HEK293 (cell line): ENCODE results near the gene EPN2.

ENCODE experiments used
- CTCF ChIA-PET: fragments of 350-600 bp; formaldehyde crosslinking; extraction: SDS; loops from one replicate; lab custom pipeline; 2021; ENCODE audit warnings: antibody characterized with exemption; lab: Yijun Ruan, JAX
- POLR2A ChIA-PET: fragments of 300-600 bp; formaldehyde crosslinking; extraction: SDS; loops from one replicate; lab custom pipeline; 2020; ENCODE audit warnings: antibody characterized with exemption, inconsistent platforms; lab: Yijun Ruan, JAX
- H3K27ac ChIP-seq: fragments of 200-500 bp; sonication (Bioruptor generic); 2 replicates; pipeline ENCODE4 v1.5.1; 2014; ENCODE audit warnings: low read depth, low read length, control low read depth, inconsistent platforms; ENCODE audit errors: extremely low read depth
- H3K36me3 ChIP-seq, 2 experiments: fragments of 200-500 bp in 1 of 2; sonication (Bioruptor generic) in 1 of 2; 1 replicate in 1 of 2; 2 replicates in 1 of 2; pipeline ENCODE4 v1.5.1; 2014 to 2017; ENCODE audit warnings: inconsistent platforms in 2 of 2, low read length in 2 of 2; ENCODE audit not compliant: control insufficient read depth in 2 of 2, insufficient read depth in 1 of 2
- H3K4me1 ChIP-seq: fragments of 200-500 bp; sonication (Bioruptor generic); 2 replicates; pipeline ENCODE4 v1.5.1; 2014; ENCODE audit warnings: mild to moderate bottlenecking, low read length, inconsistent platforms; ENCODE audit not compliant: control insufficient read depth, insufficient read depth
- H3K4me3 ChIP-seq: 2 replicates; pipeline ENCODE4 v1.5.1; 2011; ENCODE audit warnings: low read depth, mild to moderate bottlenecking, control low read depth, low read length, moderate library complexity
- H3K9me3 ChIP-seq: fragments of 200-500 bp; sonication (Bioruptor generic); 2 replicates; pipeline ENCODE4 v1.5.1; 2014; ENCODE audit warnings: low read depth, low read length, inconsistent platforms; ENCODE audit not compliant: control insufficient read depth, insufficient read depth
- GLI4 ChIP-seq: fragments of 450-650 bp; formaldehyde crosslinking; IDR thresholded peaks from 2 replicates; pipeline ENCODE4 v1.5.1; 2016; ENCODE audit warnings: missing biosample characterization, missing genetic modification characterization
- OSR2 ChIP-seq: fragments of 450-650 bp; formaldehyde crosslinking; IDR thresholded peaks from 2 replicates; pipeline ENCODE4 v1.5.1; 2016; ENCODE audit warnings: missing biosample characterization, missing genetic modification characterization
- ZBTB49 ChIP-seq: fragments of 450-650 bp; formaldehyde crosslinking; IDR thresholded peaks from 2 replicates; pipeline ENCODE4 v1.5.1; 2016; ENCODE audit warnings: missing biosample characterization, missing genetic modification characterization, low read depth
- ZNF18 ChIP-seq: fragments of 450-650 bp; formaldehyde crosslinking; IDR thresholded peaks from 2 replicates; pipeline ENCODE4 v1.5.1; 2016; ENCODE audit warnings: missing biosample characterization, missing genetic modification characterization
- ZNF221 ChIP-seq: fragments of 450-650 bp; formaldehyde crosslinking; IDR thresholded peaks from 2 replicates; pipeline ENCODE4 v1.5.1; 2017; ENCODE audit warnings: missing biosample characterization, missing genetic modification characterization, borderline replicate concordance
- ZNF239 ChIP-seq: fragments of 450-650 bp; formaldehyde crosslinking; IDR thresholded peaks from 2 replicates; pipeline ENCODE4 v1.5.1; 2016; ENCODE audit warnings: missing biosample characterization, missing genetic modification characterization
- ZNF37A ChIP-seq: fragments of 450-650 bp; IDR thresholded peaks from 2 replicates; pipeline ENCODE4 v1.5.1; 2018; ENCODE audit warnings: missing biosample characterization, missing genetic modification characterization
- ZNF501 ChIP-seq: fragments of 450-650 bp; formaldehyde crosslinking; IDR thresholded peaks from 2 replicates; pipeline ENCODE4 v1.5.1; 2016; ENCODE audit warnings: missing biosample characterization, missing genetic modification characterization
- ZNF670 ChIP-seq: fragments of 450-650 bp; formaldehyde crosslinking; IDR thresholded peaks from 2 replicates; pipeline ENCODE4 v1.5.1; 2016; ENCODE audit warnings: missing biosample characterization, missing genetic modification characterization, low read depth
- ZNF707 ChIP-seq: fragments of 450-650 bp; formaldehyde crosslinking; IDR thresholded peaks from 2 replicates; pipeline ENCODE4 v1.5.1; 2016; ENCODE audit warnings: missing biosample characterization, missing genetic modification characterization
- ZNF76 ChIP-seq: fragments of 450-650 bp; formaldehyde crosslinking; IDR thresholded peaks from 2 replicates; pipeline ENCODE4; 2016; ENCODE audit warnings: low read depth, missing biosample characterization, missing genetic modification characterization, borderline replicate concordance
- ZSCAN30 ChIP-seq: fragments of 450-650 bp; IDR thresholded peaks from 2 replicates; pipeline ENCODE4 v1.5.1; 2018; ENCODE audit warnings: missing biosample characterization, mild to moderate bottlenecking, missing genetic modification characterization, moderate library complexity
- TF ChIP-seq, protein P1 (sequence below): fragments of 450-650 bp; formaldehyde crosslinking; IDR thresholded peaks from 2 replicates; pipeline ENCODE4 v1.5.1; 2016; ENCODE audit warnings: missing biosample characterization, missing genetic modification characterization, borderline replicate concordance
- TF ChIP-seq, protein P2 (sequence below): fragments of 450-650 bp; formaldehyde crosslinking; IDR thresholded peaks from 2 replicates; pipeline ENCODE4 v1.5.1; 2017; ENCODE audit warnings: missing biosample characterization, missing genetic modification characterization
- TF ChIP-seq, protein P3 (sequence below): fragments of 450-650 bp; formaldehyde crosslinking; IDR thresholded peaks from 2 replicates; pipeline ENCODE4 v1.5.1; 2016; ENCODE audit warnings: missing biosample characterization, missing genetic modification characterization

Gene EPN2

GRCh38 chr17:19301274-19301951 is 64.2 kb downstream of the EPN2 start:
- peaks cover 0 to 6% of the 10 kb centered on the region in 2 experiments; a peak in 1 of 3 replicates for H3K36me3 ChIP-seq
- no peak overlapping the region for H3K27ac ChIP-seq
- H3K4me1 ChIP-seq: peaks cover 11% of the 10 kb centered on the region
- TF ChIP-seq ZNF18 (tag by site-specific recombination) (no peak), ZNF707 (tag by site-specific recombination) (no peak), ZSCAN30 (no peak), ZBTB49 (tag by site-specific recombination) (no peak), GLI4 (tag by site-specific recombination) (no peak), OSR2 (no peak), ZNF37A (tag by site-specific recombination) (no peak), ZNF501 (tag by site-specific recombination) (no peak), ZNF221 (no peak), ZNF76 (tag by site-specific recombination) (no peak), ZNF670 (tag by site-specific recombination) (no peak), ZNF239 (tag by site-specific recombination) (no peak)
- TF ChIP-seq, protein P1, sequence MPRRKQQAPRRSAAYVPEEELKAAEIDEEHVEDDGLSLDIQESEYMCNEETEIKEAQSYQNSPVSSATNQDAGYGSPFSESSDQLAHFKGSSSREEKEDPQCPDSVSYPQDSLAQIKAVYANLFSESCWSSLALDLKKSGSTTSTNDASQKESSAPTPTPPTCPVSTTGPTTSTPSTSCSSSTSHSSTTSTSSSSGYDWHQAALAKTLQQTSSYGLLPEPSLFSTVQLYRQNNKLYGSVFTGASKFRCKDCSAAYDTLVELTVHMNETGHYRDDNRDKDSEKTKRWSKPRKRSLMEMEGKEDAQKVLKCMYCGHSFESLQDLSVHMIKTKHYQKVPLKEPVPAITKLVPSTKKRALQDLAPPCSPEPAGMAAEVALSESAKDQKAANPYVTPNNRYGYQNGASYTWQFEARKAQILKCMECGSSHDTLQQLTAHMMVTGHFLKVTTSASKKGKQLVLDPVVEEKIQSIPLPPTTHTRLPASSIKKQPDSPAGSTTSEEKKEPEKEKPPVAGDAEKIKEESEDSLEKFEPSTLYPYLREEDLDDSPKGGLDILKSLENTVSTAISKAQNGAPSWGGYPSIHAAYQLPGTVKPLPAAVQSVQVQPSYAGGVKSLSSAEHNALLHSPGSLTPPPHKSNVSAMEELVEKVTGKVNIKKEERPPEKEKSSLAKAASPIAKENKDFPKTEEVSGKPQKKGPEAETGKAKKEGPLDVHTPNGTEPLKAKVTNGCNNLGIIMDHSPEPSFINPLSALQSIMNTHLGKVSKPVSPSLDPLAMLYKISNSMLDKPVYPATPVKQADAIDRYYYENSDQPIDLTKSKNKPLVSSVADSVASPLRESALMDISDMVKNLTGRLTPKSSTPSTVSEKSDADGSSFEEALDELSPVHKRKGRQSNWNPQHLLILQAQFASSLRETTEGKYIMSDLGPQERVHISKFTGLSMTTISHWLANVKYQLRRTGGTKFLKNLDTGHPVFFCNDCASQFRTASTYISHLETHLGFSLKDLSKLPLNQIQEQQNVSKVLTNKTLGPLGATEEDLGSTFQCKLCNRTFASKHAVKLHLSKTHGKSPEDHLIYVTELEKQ (tag by site-specific recombination): no peak
- TF ChIP-seq, protein P2, sequence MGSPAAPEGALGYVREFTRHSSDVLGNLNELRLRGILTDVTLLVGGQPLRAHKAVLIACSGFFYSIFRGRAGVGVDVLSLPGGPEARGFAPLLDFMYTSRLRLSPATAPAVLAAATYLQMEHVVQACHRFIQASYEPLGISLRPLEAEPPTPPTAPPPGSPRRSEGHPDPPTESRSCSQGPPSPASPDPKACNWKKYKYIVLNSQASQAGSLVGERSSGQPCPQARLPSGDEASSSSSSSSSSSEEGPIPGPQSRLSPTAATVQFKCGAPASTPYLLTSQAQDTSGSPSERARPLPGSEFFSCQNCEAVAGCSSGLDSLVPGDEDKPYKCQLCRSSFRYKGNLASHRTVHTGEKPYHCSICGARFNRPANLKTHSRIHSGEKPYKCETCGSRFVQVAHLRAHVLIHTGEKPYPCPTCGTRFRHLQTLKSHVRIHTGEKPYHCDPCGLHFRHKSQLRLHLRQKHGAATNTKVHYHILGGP: no peak
- TF ChIP-seq, protein P3, sequence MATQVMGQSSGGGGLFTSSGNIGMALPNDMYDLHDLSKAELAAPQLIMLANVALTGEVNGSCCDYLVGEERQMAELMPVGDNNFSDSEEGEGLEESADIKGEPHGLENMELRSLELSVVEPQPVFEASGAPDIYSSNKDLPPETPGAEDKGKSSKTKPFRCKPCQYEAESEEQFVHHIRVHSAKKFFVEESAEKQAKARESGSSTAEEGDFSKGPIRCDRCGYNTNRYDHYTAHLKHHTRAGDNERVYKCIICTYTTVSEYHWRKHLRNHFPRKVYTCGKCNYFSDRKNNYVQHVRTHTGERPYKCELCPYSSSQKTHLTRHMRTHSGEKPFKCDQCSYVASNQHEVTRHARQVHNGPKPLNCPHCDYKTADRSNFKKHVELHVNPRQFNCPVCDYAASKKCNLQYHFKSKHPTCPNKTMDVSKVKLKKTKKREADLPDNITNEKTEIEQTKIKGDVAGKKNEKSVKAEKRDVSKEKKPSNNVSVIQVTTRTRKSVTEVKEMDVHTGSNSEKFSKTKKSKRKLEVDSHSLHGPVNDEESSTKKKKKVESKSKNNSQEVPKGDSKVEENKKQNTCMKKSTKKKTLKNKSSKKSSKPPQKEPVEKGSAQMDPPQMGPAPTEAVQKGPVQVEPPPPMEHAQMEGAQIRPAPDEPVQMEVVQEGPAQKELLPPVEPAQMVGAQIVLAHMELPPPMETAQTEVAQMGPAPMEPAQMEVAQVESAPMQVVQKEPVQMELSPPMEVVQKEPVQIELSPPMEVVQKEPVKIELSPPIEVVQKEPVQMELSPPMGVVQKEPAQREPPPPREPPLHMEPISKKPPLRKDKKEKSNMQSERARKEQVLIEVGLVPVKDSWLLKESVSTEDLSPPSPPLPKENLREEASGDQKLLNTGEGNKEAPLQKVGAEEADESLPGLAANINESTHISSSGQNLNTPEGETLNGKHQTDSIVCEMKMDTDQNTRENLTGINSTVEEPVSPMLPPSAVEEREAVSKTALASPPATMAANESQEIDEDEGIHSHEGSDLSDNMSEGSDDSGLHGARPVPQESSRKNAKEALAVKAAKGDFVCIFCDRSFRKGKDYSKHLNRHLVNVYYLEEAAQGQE (tag by site-specific recombination): no peak
- ChIA-PET POLR2A (no interaction called here), CTCF (interaction anchor here (0.6 to 1.2 kb wide), 3 partner anchors 10 to 309 kb away, joined by 3 to 5 read pairs (median 3); no protein-coding TSS in a partner anchor)
- no peak overlapping the region for H3K4me3 ChIP-seq
- H3K9me3 ChIP-seq: no peaks in the 10 kb centered on the region
